IMR-90 (cell line): Measurements from ENCODE around the gene ARHGEF33. TPM values are rescaled to one million over a fixed set of nuclear protein-coding genes. Genes with fewer than 3 reads are reported as not detected.

Experiments used
- ATAC-seq: fragments of 200-7000 bp; cut with Tn5 transposase; 2 replicates; pipeline ENCODE4 v1.9.1; 2020; ENCODE audit warnings: low read depth, mild to moderate bottlenecking, moderate library complexity
- BruUV-seq: library from RNA; stranded (reverse); fragments of 400-500 nt; replicated peaks from 2 replicates; lab custom pipeline; 2021; lab: Mats Ljungman, UMichigan
- CTCF ChIA-PET: fragments of 300-600 bp; formaldehyde crosslinking; extraction: SDS; loops from one replicate; lab custom pipeline; 2021; ENCODE audit warnings: antibody characterized with exemption; lab: Yijun Ruan, JAX
- POLR2A ChIA-PET: fragments of 300-600 bp; sonication (Branson Sonifier 250); formaldehyde crosslinking; loops from one replicate; lab custom pipeline; 2022; ENCODE audit warnings: antibody characterized with exemption; ENCODE audit not compliant: unreplicated experiment; lab: Charles Lee
- DNase-seq: peaks from one replicate; pipeline ENCODE4 v3.0.0; 2013
- H2AFZ ChIP-seq: replicated peaks from 2 replicates; pipeline ENCODE3; 2013; ENCODE audit warnings: low read length, mild to moderate bottlenecking; ENCODE audit not compliant: poor library complexity
- H2AK5ac ChIP-seq: 2 replicates; pipeline ENCODE4 v1.6.1; 2013; ENCODE audit warnings: low read depth, low read length, inconsistent platforms
- H2AK9ac ChIP-seq: replicated peaks from 2 replicates; pipeline ENCODE3; 2013; ENCODE audit warnings: mild to moderate bottlenecking, low read depth, low read length, moderate library complexity; ENCODE audit not compliant: poor library complexity
- H2BK120ac ChIP-seq: 2 replicates; pipeline ENCODE4 v1.6.1; 2013; ENCODE audit warnings: low read depth, low read length, inconsistent platforms
- H2BK15ac ChIP-seq: 3 replicates; pipeline ENCODE4 v1.6.1; 2013; ENCODE audit warnings: low read depth, low read length, inconsistent platforms
- H2BK20ac ChIP-seq: 2 replicates; pipeline ENCODE4 v1.6.1; 2013; ENCODE audit warnings: low read depth, mild to moderate bottlenecking, inconsistent platforms, low read length, moderate library complexity
- H2BK5ac ChIP-seq: 2 replicates; pipeline ENCODE4 v1.6.1; 2013; ENCODE audit warnings: mild to moderate bottlenecking, low read depth, low read length, inconsistent platforms; ENCODE audit not compliant: poor library complexity, severe bottlenecking
- H3K14ac ChIP-seq: replicated peaks from 2 replicates; pipeline ENCODE4 v1.6.1; 2013; ENCODE audit warnings: low read depth, low read length, inconsistent platforms
- H3K18ac ChIP-seq: 2 replicates; pipeline ENCODE4 v1.6.1; 2013; ENCODE audit warnings: low read depth, low read length, control low read depth
- H3K23ac ChIP-seq: 2 replicates; pipeline ENCODE4 v1.6.1; 2013; ENCODE audit warnings: low read depth, low read length, inconsistent platforms
- H3K27ac ChIP-seq: 2 replicates; pipeline ENCODE4 v1.5.1; 2013; ENCODE audit warnings: mild to moderate bottlenecking, control low read depth, low read length; ENCODE audit not compliant: insufficient read depth
- H3K27me3 ChIP-seq: 2 replicates; pipeline ENCODE4 v1.6.1; 2013; ENCODE audit warnings: low read length; ENCODE audit not compliant: control insufficient read depth, insufficient read depth
- H3K36me3 ChIP-seq: 2 replicates; pipeline ENCODE4 v1.6.1; 2013; ENCODE audit warnings: low read length, mixed read lengths; ENCODE audit not compliant: control insufficient read depth, insufficient read depth
- H3K4ac ChIP-seq: 2 replicates; pipeline ENCODE4 v1.6.1; 2013; ENCODE audit warnings: low read depth, low read length, inconsistent platforms
- H3K4me1 ChIP-seq: 2 replicates; pipeline ENCODE4 v1.6.1; 2013; ENCODE audit warnings: low read length, mixed read lengths; ENCODE audit not compliant: control insufficient read depth, insufficient read depth
- H3K4me2 ChIP-seq: 2 replicates; pipeline ENCODE4 v1.6.1; 2013; ENCODE audit warnings: low read depth, mild to moderate bottlenecking, control low read depth, low read length, moderate library complexity
- H3K4me3 ChIP-seq: 2 replicates; pipeline ENCODE4 v1.5.1; 2013; ENCODE audit warnings: low read depth, mild to moderate bottlenecking, control low read depth, low read length, moderate library complexity; ENCODE audit not compliant: insufficient read depth
- H3K56ac ChIP-seq: 2 replicates; pipeline ENCODE4 v1.6.1; 2013; ENCODE audit warnings: low read length, inconsistent platforms; ENCODE audit not compliant: insufficient read depth; ENCODE audit errors: extremely low read depth
- H3K79me1 ChIP-seq, 2 experiments: 2 replicates each; pipeline ENCODE4 v1.6.1; 2013; ENCODE audit warnings: low read length in 2 of 2, inconsistent platforms in 1 of 2, low read depth in 1 of 2
- H3K9ac ChIP-seq: 2 replicates; pipeline ENCODE4 v1.6.1; 2013; ENCODE audit warnings: low read depth, low read length, control low read depth
- H3K9me1 ChIP-seq: 2 replicates; pipeline ENCODE4 v1.6.1; 2013; ENCODE audit warnings: low read length, inconsistent platforms; ENCODE audit not compliant: insufficient read depth
- H3K9me3 ChIP-seq: 2 replicates; pipeline ENCODE4 v1.6.1; 2013; ENCODE audit warnings: low read length; ENCODE audit not compliant: control insufficient read depth, insufficient read depth
- H4K20me1 ChIP-seq: 2 replicates; pipeline ENCODE4 v1.6.1; 2013; ENCODE audit warnings: low read length, inconsistent platforms; ENCODE audit not compliant: insufficient read depth
- H4K5ac ChIP-seq: 2 replicates; pipeline ENCODE4 v1.6.1; 2013; ENCODE audit warnings: mild to moderate bottlenecking, low read depth, low read length, control low read depth
- H4K8ac ChIP-seq, 2 experiments: 2 replicates each; pipeline ENCODE4 v1.6.1; 2013; ENCODE audit warnings: low read depth in 2 of 2, low read length in 2 of 2, control low read depth in 1 of 2, inconsistent platforms in 1 of 2
- H4K91ac ChIP-seq: 2 replicates; pipeline ENCODE4 v1.6.1; 2013; ENCODE audit warnings: low read depth, low read length, inconsistent platforms; ENCODE audit not compliant: insufficient read depth
- BHLHE40 ChIP-seq: fragments of 150-350 bp; IDR thresholded peaks from 2 replicates; pipeline ENCODE4 v1.6.1; 2016; ENCODE audit warnings: mild to moderate bottlenecking, low read depth, low read length
- CEBPB ChIP-seq: IDR thresholded peaks from 2 replicates; pipeline ENCODE4 v1.6.1; 2012; ENCODE audit warnings: low read depth, low read length, improper control_type of control experiment
- CHD1 ChIP-seq: IDR thresholded peaks from 2 replicates; pipeline ENCODE4 v1.6.1; 2012; ENCODE audit warnings: low read depth, low read length, improper control_type of control experiment
- CTCF ChIP-seq: conservative IDR thresholded peaks from 2 replicates; pipeline ENCODE4 v1.5.1; 2012; ENCODE audit warnings: mild to moderate bottlenecking, low read depth, low read length, improper control_type of control experiment
- ELK1 ChIP-seq: fragments of 150-350 bp; IDR thresholded peaks from 2 replicates; pipeline ENCODE4 v1.6.1; 2016; ENCODE audit warnings: low read depth, mild to moderate bottlenecking, low read length, moderate library complexity, borderline replicate concordance
- FOS ChIP-seq: fragments of 150-350 bp; IDR thresholded peaks from 2 replicates; pipeline ENCODE4 v1.6.1; 2016; ENCODE audit warnings: low read depth, low read length
- MAFK ChIP-seq: IDR thresholded peaks from 2 replicates; pipeline ENCODE4 v1.6.1; 2012; ENCODE audit warnings: low read depth, low read length, improper control_type of control experiment
- MAZ ChIP-seq: IDR thresholded peaks from 2 replicates; pipeline ENCODE4 v1.6.1; 2012; ENCODE audit warnings: low read depth, mild to moderate bottlenecking, low read length, improper control_type of control experiment, moderate library complexity, borderline replicate concordance
- MXI1 ChIP-seq: IDR thresholded peaks from 2 replicates; pipeline ENCODE4 v1.6.1; 2012; ENCODE audit warnings: low read depth, mild to moderate bottlenecking, low read length, moderate library complexity, borderline replicate concordance
- NFE2L2 ChIP-seq: fragments of 150-350 bp; IDR thresholded peaks from 2 replicates; pipeline ENCODE4 v1.6.1; 2016; ENCODE audit warnings: low read depth, mild to moderate bottlenecking, low read length
- POLR2A ChIP-seq: IDR thresholded peaks from 2 replicates; pipeline ENCODE4 v1.6.1; 2012; ENCODE audit warnings: mild to moderate bottlenecking, low read depth, low read length
- RAD21 ChIP-seq: IDR thresholded peaks from 2 replicates; pipeline ENCODE4 v1.6.1; 2012; ENCODE audit warnings: low read length, improper control_type of control experiment
- RFX5 ChIP-seq: IDR thresholded peaks from 2 replicates; pipeline ENCODE4 v1.8.0; 2012; ENCODE audit warnings: low read depth, mild to moderate bottlenecking, low read length, moderate library complexity
- SMC3 ChIP-seq: fragments of 150-350 bp; IDR thresholded peaks from 2 replicates; pipeline ENCODE4 v1.6.1; 2016; ENCODE audit warnings: low read depth, mild to moderate bottlenecking, antibody characterized with exemption, low read length, moderate library complexity
- USF2 ChIP-seq: fragments of 150-350 bp; IDR thresholded peaks from 2 replicates; pipeline ENCODE4 v1.6.1; 2017; ENCODE audit warnings: mild to moderate bottlenecking, antibody characterized with exemption, low read length, low read depth
- dilution Hi-C: fragments of 300-500 bp; cut with HindIII; formaldehyde crosslinking; loops from one replicate; pipeline ENCODE4 v1.14.3; 2018; ENCODE audit warnings: low sequenced_read_pairs; ENCODE audit not compliant: unreplicated experiment
- in situ Hi-C: fragments of 300-500 bp; cut with MboI; formaldehyde crosslinking; loops from 3 replicates; pipeline ENCODE4 v1.14.3; 2019; ENCODE audit warnings: low sequenced_read_pairs, inconsistent platforms, mixed read lengths
- intact Hi-C: fragments of 100-400 bp; cut with micrococcal nuclease; formaldehyde crosslinking; loops from 2 replicates; pipeline ENCODE4 v1.10.0; 2022
- polyA plus RNA-seq, 3 experiments: library from polyadenylated mRNA; depleted of rRNA; stranded (reverse); fragments of >200 nt; gene quantifications; 2 replicates each; pipeline ENCODE4 v1.2.3, GENCODE V29; 2012; ENCODE audit warnings: low replicate concordance in 1 of 3
- total RNA-seq: library from RNA; depleted of rRNA; stranded (reverse); fragments of >200 nt; gene quantifications from 2 replicates; pipeline ENCODE4 v1.2.3, GENCODE V29; 2012

The ARHGEF33 gene
- total and polyA plus RNA-seq, 2 of the 4 experiments (the other 2 are of a cell fraction): 0.18 to 0.21 TPM

- CTCF ChIA-PET: interaction anchor here (0.7 kb wide), 1 partner anchor 73 kb away, joined by 3 read pairs; no protein-coding TSS in a partner anchor
These were observed 130.7 kb downstream of the ARHGEF33 start for GRCh38 chr2:39020383-39020782.

More at GRCh38 chr2:39020383-39020782, 130.7 kb downstream of the ARHGEF33 start:
- H2BK120ac ChIP-seq: no peak overlapping the region
- H4K91ac ChIP-seq: no peak overlapping the region
- no peak overlapping the region for H2AFZ ChIP-seq
- POLR2A ChIA-PET: no interaction called here
- in situ Hi-C loops: no loop called here
- H3K4ac ChIP-seq: no peak overlapping the region
- intact Hi-C loops: no loop called here
- ATAC-seq (no peak), DNase-seq (no peak)
- H2BK15ac ChIP-seq: no peak overlapping the region
- no peak overlapping the region for H3K9ac ChIP-seq
- no peaks in the 10 kb centered on the region for H3K9me3 ChIP-seq
- no peak overlapping the region for H3K4me3 ChIP-seq
- H3K79me1 ChIP-seq: no peaks in the 10 kb centered on the region; a peak in 1 of 4 replicates
- H3K56ac ChIP-seq: no peak overlapping the region
- no peak overlapping the region for H3K18ac ChIP-seq
- no peak overlapping the region for H3K23ac ChIP-seq
- no peak overlapping the region for H3K27ac ChIP-seq
- BruUV-seq: no TSS peak
- H3K9me1 ChIP-seq: no peaks in the 10 kb centered on the region
- H3K27me3 ChIP-seq: no peaks in the 10 kb centered on the region
- no peak overlapping the region for H2BK20ac ChIP-seq
- TF ChIP-seq NFE2L2 (no peak), SMC3 (no peak), RAD21 (no peak), POLR2A (no peak), CTCF (no peak), USF2 (no peak), MXI1 (no peak), CEBPB (no peak), RFX5 (no peak), MAFK (no peak), FOS (no peak), MAZ (no peak), BHLHE40 (no peak), ELK1 (no peak), CHD1 (no peak)
- H3K4me1 ChIP-seq: no peaks in the 10 kb centered on the region
- no peak overlapping the region for H2AK9ac ChIP-seq
- H3K36me3 ChIP-seq: peaks cover 6% of the 10 kb centered on the region; the same call in 1 of the 2 replicates
- no peak overlapping the region for H4K5ac ChIP-seq
- H3K14ac ChIP-seq: no peak overlapping the region
- no peak overlapping the region for H2BK5ac ChIP-seq
- no peak overlapping the region for H4K8ac ChIP-seq
- H4K20me1 ChIP-seq: no peaks in the 10 kb centered on the region
- no peak overlapping the region for H3K4me2 ChIP-seq
- no peak overlapping the region for H2AK5ac ChIP-seq
- dilution Hi-C loops: no loop called here
